H1 (cell line): ENCODE data around the gene CACNA2D4. TPM values are rescaled to one million over a fixed set of nuclear protein-coding genes. Genes with fewer than 3 reads are reported as not detected.

Source experiments
- CTCF ChIA-PET: fragments of 300-600 bp; sonication (Branson Sonifier 250); formaldehyde crosslinking; loops from one replicate; lab custom pipeline; 2021; ENCODE audit not compliant: partially characterized antibody; lab: Charles Lee
- POLR2A ChIA-PET: fragments of 300-600 bp; sonication (Branson Sonifier 250); formaldehyde crosslinking; loops from one replicate; lab custom pipeline; 2021; ENCODE audit warnings: inconsistent platforms; ENCODE audit not compliant: partially characterized antibody; lab: Charles Lee
- DNase-seq, 2 experiments: peaks; one replicate each; pipeline versions ENCODE4 v3.0.0 to v3.0.0-alpha.2; 2010 to 2022; ENCODE audit warnings: low spot score in 2 of 2, low read depth in 1 of 2, mixed read lengths in 1 of 2
- FAIRE-seq: peaks from 2 replicates; lab custom pipeline; 2011; peaks lifted over from hg19 to GRCh38; lab: Jason Lieb, UNC
- H2AFZ ChIP-seq: 2 replicates; pipeline ENCODE4 v1.8.1; 2012; ENCODE audit warnings: low read length, inconsistent platforms
- H2AK5ac ChIP-seq: 2 replicates; pipeline ENCODE4 v1.6.1; 2013; ENCODE audit warnings: low read depth, low read length
- H2BK120ac ChIP-seq: replicated peaks from 2 replicates; pipeline ENCODE3; 2013; ENCODE audit warnings: low read depth, low read length, inconsistent platforms
- H2BK12ac ChIP-seq: 2 replicates; pipeline ENCODE4 v1.6.1; 2013; ENCODE audit warnings: low read depth, low read length
- H2BK15ac ChIP-seq: 2 replicates; pipeline ENCODE4 v1.6.1; 2013; ENCODE audit warnings: low read length
- H2BK20ac ChIP-seq: 2 replicates; pipeline ENCODE4 v1.6.1; 2013; ENCODE audit warnings: low read length
- H2BK5ac ChIP-seq: 2 replicates; pipeline ENCODE4 v1.6.1; 2013; ENCODE audit warnings: low read depth, low read length
- H3K14ac ChIP-seq: 2 replicates; pipeline ENCODE4 v1.6.1; 2013; ENCODE audit warnings: inconsistent platforms; ENCODE audit not compliant: insufficient read length
- H3K18ac ChIP-seq: 2 replicates; pipeline ENCODE4 v1.6.1; 2013; ENCODE audit warnings: low read length; ENCODE audit errors: extremely low read depth
- H3K23ac ChIP-seq: 2 replicates; pipeline ENCODE4 v1.6.1; 2013; ENCODE audit warnings: inconsistent platforms; ENCODE audit not compliant: insufficient read length
- H3K23me2 ChIP-seq: 2 replicates; pipeline ENCODE4 v1.6.1; 2013; ENCODE audit warnings: low read depth, low read length
- H3K27ac ChIP-seq: 2 replicates; pipeline ENCODE4 v1.6.1; 2011; ENCODE audit warnings: low read depth, low read length, inconsistent platforms
- H3K27me3 ChIP-seq, 4 experiments: replicated peaks in 1 of 4; 1 replicate in 1 of 4; 2 replicates in 3 of 4; pipeline versions ENCODE4 v1.6.1 to v1.8.1; 2011 to 2013; ENCODE audit warnings: low read length in 3 of 4, mild to moderate bottlenecking in 3 of 4, inconsistent platforms in 2 of 4, mixed read lengths in 2 of 4, moderate library complexity in 1 of 4; ENCODE audit not compliant: control insufficient read depth in 3 of 4, insufficient read depth in 3 of 4; ENCODE audit errors: extremely low read depth in 1 of 4
- H3K36me3 ChIP-seq, 4 experiments: 2 replicates each; pipeline versions ENCODE4 v1.6.1 to v1.8.1; 2011 to 2013; ENCODE audit warnings: mild to moderate bottlenecking in 4 of 4, low read length in 3 of 4, moderate library complexity in 2 of 4, control low read depth in 1 of 4, inconsistent platforms in 1 of 4; ENCODE audit not compliant: insufficient read depth in 4 of 4, control insufficient read depth in 2 of 4
- H3K4ac ChIP-seq: replicated peaks from 2 replicates; pipeline ENCODE3; 2013; ENCODE audit warnings: low read length, low read depth, mixed read lengths, inconsistent platforms; ENCODE audit not compliant: insufficient read length
- H3K4me1 ChIP-seq, 4 experiments: replicated peaks in 1 of 4; 1 replicate in 1 of 4; 2 replicates in 3 of 4; pipeline versions ENCODE4 v1.6.1 to v1.8.1; 2011 to 2013; ENCODE audit warnings: low read length in 3 of 4, inconsistent platforms in 2 of 4, mixed read lengths in 1 of 4; ENCODE audit not compliant: insufficient read depth in 4 of 4, control insufficient read depth in 3 of 4
- H3K4me2 ChIP-seq, 2 experiments: 2 replicates each; pipeline versions ENCODE4 v1.6.1 to v1.8.1; 2011 to 2013; ENCODE audit warnings: low read depth in 2 of 2, low read length in 2 of 2, control low read depth in 1 of 2, inconsistent platforms in 1 of 2, mild to moderate bottlenecking in 1 of 2; ENCODE audit not compliant: insufficient read depth in 1 of 2
- H3K4me3 ChIP-seq, 4 experiments: fragments of 200-600, 300-600 bp in 1 of 4; sonication (generic), shearing (Covaris generic), sonication (Bioruptor Twin) in 1 of 4; 2 replicates each; pipeline versions ENCODE4 v1.5.1 to v1.8.1; 2011 to 2016; ENCODE audit warnings: low read length in 4 of 4, low read depth in 3 of 4, control low read depth in 2 of 4, inconsistent platforms in 2 of 4, mild to moderate bottlenecking in 2 of 4, mixed read lengths in 1 of 4, moderate library complexity in 1 of 4; ENCODE audit not compliant: insufficient read depth in 2 of 4; ENCODE audit errors: extremely low read depth in 1 of 4
- H3K56ac ChIP-seq: replicated peaks from 2 replicates; pipeline ENCODE3; 2013; ENCODE audit warnings: low read depth, mild to moderate bottlenecking, mixed read lengths, low read length, inconsistent platforms; ENCODE audit not compliant: insufficient read length
- H3K79me1 ChIP-seq: 2 replicates; pipeline ENCODE4 v1.6.1; 2013; ENCODE audit warnings: low read depth, low read length, control low read depth
- H3K79me2 ChIP-seq, 2 experiments: 2 replicates each; pipeline versions ENCODE4 v1.6.1 to v1.8.1; 2012 to 2013; ENCODE audit warnings: low read length in 2 of 2, mild to moderate bottlenecking in 2 of 2, inconsistent platforms in 1 of 2; ENCODE audit not compliant: insufficient read depth in 2 of 2, control insufficient read depth in 1 of 2
- H3K9ac ChIP-seq, 4 experiments: replicated peaks in 1 of 4; 1 replicate in 1 of 4; 2 replicates in 3 of 4; pipeline versions ENCODE4 v1.6.1 to v1.8.1; 2011 to 2013; ENCODE audit warnings: low read depth in 3 of 4, low read length in 3 of 4, control low read depth in 2 of 4, mild to moderate bottlenecking in 2 of 4, moderate library complexity in 2 of 4, inconsistent platforms in 1 of 4; ENCODE audit errors: extremely low read depth in 1 of 4
- H3K9me3 ChIP-seq, 2 experiments: 2 replicates each; pipeline versions ENCODE4 v1.6.1 to v1.8.1; 2012 to 2013; ENCODE audit warnings: mild to moderate bottlenecking in 2 of 2, moderate library complexity in 2 of 2, control low read depth in 1 of 2, inconsistent platforms in 1 of 2, low read depth in 1 of 2, low read length in 1 of 2, mixed read lengths in 1 of 2; ENCODE audit not compliant: insufficient read depth in 2 of 2
- H4K20me1 ChIP-seq, 2 experiments: replicated peaks in 1 of 2; 2 replicates each; pipeline versions ENCODE3 to v1.8.1; 2011 to 2013; ENCODE audit warnings: inconsistent platforms in 2 of 2, low read length in 2 of 2, mild to moderate bottlenecking in 1 of 2; ENCODE audit not compliant: insufficient read depth in 2 of 2, control insufficient read depth in 1 of 2
- H4K5ac ChIP-seq: 2 replicates; pipeline ENCODE4 v1.6.1; 2013; ENCODE audit warnings: low read length, low read depth, mixed read lengths, inconsistent platforms; ENCODE audit not compliant: insufficient read length
- H4K8ac ChIP-seq: 2 replicates; pipeline ENCODE4 v1.8.0; 2013; ENCODE audit warnings: mild to moderate bottlenecking, moderate library complexity, low read length, inconsistent platforms; ENCODE audit not compliant: insufficient read depth; ENCODE audit errors: extremely low read depth
- H4K91ac ChIP-seq: replicated peaks from 2 replicates; pipeline ENCODE3; 2013; ENCODE audit warnings: low read length, mixed read lengths, inconsistent platforms; ENCODE audit not compliant: insufficient read length
- TBP ChIP-seq: IDR thresholded peaks from 2 replicates; pipeline ENCODE4 v1.6.1; 2011; ENCODE audit warnings: low read depth, low read length, improper control_type of control experiment
- ZNF274 ChIP-seq: IDR thresholded peaks from 2 replicates; pipeline ENCODE4 v1.7.0; 2012; ENCODE audit warnings: low read length, borderline replicate concordance; ENCODE audit errors: extremely low read depth
- WGBS, 2 experiments: shearing (Covaris generic) in 1 of 2; methylation state at CpG; one replicate each; pipeline versions ENCODE4 v1.1.6 to v1.1.7; 2013 to 2015; ENCODE audit warnings: low lambda C conversion rate in 2 of 2, mixed read lengths in 2 of 2, inconsistent platforms in 1 of 2, low coverage in 1 of 2, missing lambda C conversion rate in 1 of 2; ENCODE audit not compliant: insufficient replicate concordance in 2 of 2, insufficient coverage in 1 of 2, insufficient read length in 1 of 2; ENCODE audit errors: extremely low coverage in 1 of 2, missing lambda C conversion rate in 1 of 2; 5-methylcytosine and 5-hydroxymethylcytosine counted together
- polyA plus RNA-seq, 7 experiments: library from polyadenylated mRNA; depleted of rRNA in 3 of 7; stranded (reverse) in 5 of 7; unstranded in 2 of 7; fragments of >200 nt in 5 of 7; fragments of 200-250 nt in 2 of 7; gene quantifications; 1 replicate in 5 of 7; 2 replicates in 1 of 7; 4 replicates in 1 of 7; pipeline versions ENCODE4 v1.2.1 to v1.2.3, GENCODE V29; 2011 to 2013; ENCODE audit warnings: missing spikeins in 2 of 7, mixed read lengths in 2 of 7
- total RNA-seq: library from RNA; stranded (reverse); fragmentation: NEBNext Ultra II Directional; extraction: Animal tissue kit (Norgen Biotek cat#: 25700); gene quantifications from 2 replicates; pipeline ENCODE4 v1.2.1, GENCODE V29; 2021

CACNA2D4 gene
- total and polyA plus RNA-seq, 2 of the 8 experiments (the other 6 are each of a cell fraction or from before 2014, with no cell fraction given): 0.44 to 0.88 TPM

DNA sequence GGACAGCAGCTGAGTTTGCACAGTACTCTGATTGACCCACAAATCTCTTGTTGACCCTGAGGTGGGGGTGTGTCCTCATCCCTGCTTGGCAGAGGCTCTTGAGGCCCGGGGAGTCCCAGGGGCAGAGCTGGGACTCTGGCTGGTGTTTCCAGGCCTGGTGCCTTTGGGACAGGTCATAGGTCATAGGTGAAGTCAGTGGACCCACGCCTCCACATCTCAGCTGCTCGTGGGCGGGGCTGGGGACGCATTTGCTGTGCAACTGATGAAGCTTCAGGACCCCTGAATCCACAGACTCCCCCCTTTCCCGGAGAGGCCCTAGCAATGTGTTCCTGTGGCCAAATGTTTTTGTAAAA is 408 bp upstream of the CACNA2D4 start:
- DNase-seq (no peak), FAIRE-seq (no peak)
- Histone ChIP-seq H3K36me3 (no peaks in the 10 kb centered on the region), H3K14ac (no peak overlapping the region), H3K4ac (no peak overlapping the region), H2BK5ac (no peak overlapping the region), H2BK120ac (no peak overlapping the region), H2BK15ac (no peak overlapping the region), H2AK5ac (no peak overlapping the region), H3K9ac (no peak overlapping the region), H3K79me1 (no peaks in the 10 kb centered on the region), H2BK20ac (no peak overlapping the region), H3K79me2 (no peaks in the 10 kb centered on the region), H3K9me3 (no peaks in the 10 kb centered on the region), H3K4me2 (peak overlapping the region in 1 of 2 experiments; percentile 42; a peak in 1 of 4 replicates), H3K23ac (no peak overlapping the region), H2BK12ac (no peak overlapping the region), H4K8ac (no peak overlapping the region; the same call in 1 of the 2 replicates), H3K23me2 (no peaks in the 10 kb centered on the region), H3K4me3 (no peak overlapping the region), H3K4me1 (peaks cover 0 to 11% (median 7%) of the 10 kb centered on the region in 4 experiments; a peak in 6 of 7 replicates), H4K20me1 (no peaks in the 10 kb centered on the region), H4K5ac (no peak overlapping the region), H3K27ac (no peak overlapping the region), H3K27me3 (no peaks in the 10 kb centered on the region), H3K18ac (no peak overlapping the region), H3K56ac (no peak overlapping the region), H2AFZ (no peak overlapping the region), H4K91ac (no peak overlapping the region)
- POLR2A ChIA-PET: interaction anchor here (1.7 kb wide), 1 partner anchor 100 kb away, joined by 3 read pairs; no protein-coding TSS in a partner anchor
- CTCF ChIA-PET: interaction anchor here (1.4 to 5.0 kb wide), 3 partner anchors 21 to 117 kb away, joined by 3 to 26 read pairs (median 8); no protein-coding TSS in a partner anchor
- 84% methylated on average over 6 of the region's 6 CpGs; no CpG with 5 or more reads in 1 of the 2 experiments for WGBS, 2 experiments
- TF ChIP-seq TBP: no peak
- TF ChIP-seq ZNF274: no peak
